Neural cell (in vitro differentiated cells): ENCODE measurements around the gene UBE2D4.

Experiments
- EP300 ChIP-seq: fragments of 450-650 bp; conservative IDR thresholded peaks from 2 replicates; pipeline ENCODE4 v1.6.1; 2014; ENCODE audit warnings: antibody characterized with exemption, mild to moderate bottlenecking, moderate library complexity; ENCODE audit not compliant: poor library complexity, severe bottlenecking
- EZH2 ChIP-seq: fragments of 200-600, 300-800 bp; shearing (Covaris generic), sonication (generic); IDR thresholded peaks from 2 replicates; pipeline ENCODE4 v1.6.1; 2014; ENCODE audit warnings: antibody characterized with exemption, low read length, borderline replicate concordance, mild to moderate bottlenecking; ENCODE audit not compliant: insufficient read depth, poor library complexity, severe bottlenecking
- POLR2AphosphoS5 ChIP-seq: IDR thresholded peaks from 2 replicates; pipeline ENCODE4 v1.6.1; 2012
- RAD21 ChIP-seq: fragments of 450-650 bp; conservative IDR thresholded peaks from 2 replicates; pipeline ENCODE4 v1.6.1; 2014; ENCODE audit warnings: antibody characterized with exemption, mild to moderate bottlenecking, moderate library complexity
- SMC3 ChIP-seq: fragments of 450-650 bp; conservative IDR thresholded peaks from 2 replicates; pipeline ENCODE4 v1.6.1; 2014; ENCODE audit warnings: antibody characterized with exemption, mild to moderate bottlenecking, moderate library complexity; ENCODE audit not compliant: poor library complexity
- TF ChIP-seq, protein P1 (sequence below): fragments of 450-650 bp; IDR thresholded peaks from 2 replicates; pipeline ENCODE4 v1.5.1; 2014; ENCODE audit warnings: antibody characterized with exemption, mild to moderate bottlenecking, moderate library complexity; ENCODE audit not compliant: poor library complexity, severe bottlenecking
- TF ChIP-seq, protein P2 (sequence below): IDR thresholded peaks from 2 replicates; pipeline ENCODE4 v1.6.1; 2012; ENCODE audit warnings: borderline replicate concordance

DNA sequence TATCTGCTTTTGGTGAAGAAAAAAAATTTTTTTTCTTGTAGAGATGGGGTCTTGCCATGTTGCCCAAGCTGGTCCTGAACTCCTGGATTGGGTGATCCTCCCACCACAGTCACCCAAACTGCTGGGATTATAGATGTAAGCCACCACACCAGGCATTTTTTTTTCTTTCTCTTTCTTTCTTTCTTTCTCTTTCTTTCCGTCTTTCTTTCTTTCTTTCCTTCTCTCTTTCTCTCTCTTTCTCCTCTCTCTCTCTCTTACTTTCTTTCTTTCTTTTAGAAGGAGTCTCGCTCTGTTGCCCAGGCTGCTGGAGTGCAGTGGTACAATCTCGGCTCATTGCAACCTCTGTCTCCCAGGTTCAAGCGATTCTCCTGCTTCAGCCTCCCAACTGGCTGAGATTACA, 3.5 kb upstream of the UBE2D4 start:
- TF ChIP-seq EZH2, result no peak
- TF ChIP-seq, protein P1, sequence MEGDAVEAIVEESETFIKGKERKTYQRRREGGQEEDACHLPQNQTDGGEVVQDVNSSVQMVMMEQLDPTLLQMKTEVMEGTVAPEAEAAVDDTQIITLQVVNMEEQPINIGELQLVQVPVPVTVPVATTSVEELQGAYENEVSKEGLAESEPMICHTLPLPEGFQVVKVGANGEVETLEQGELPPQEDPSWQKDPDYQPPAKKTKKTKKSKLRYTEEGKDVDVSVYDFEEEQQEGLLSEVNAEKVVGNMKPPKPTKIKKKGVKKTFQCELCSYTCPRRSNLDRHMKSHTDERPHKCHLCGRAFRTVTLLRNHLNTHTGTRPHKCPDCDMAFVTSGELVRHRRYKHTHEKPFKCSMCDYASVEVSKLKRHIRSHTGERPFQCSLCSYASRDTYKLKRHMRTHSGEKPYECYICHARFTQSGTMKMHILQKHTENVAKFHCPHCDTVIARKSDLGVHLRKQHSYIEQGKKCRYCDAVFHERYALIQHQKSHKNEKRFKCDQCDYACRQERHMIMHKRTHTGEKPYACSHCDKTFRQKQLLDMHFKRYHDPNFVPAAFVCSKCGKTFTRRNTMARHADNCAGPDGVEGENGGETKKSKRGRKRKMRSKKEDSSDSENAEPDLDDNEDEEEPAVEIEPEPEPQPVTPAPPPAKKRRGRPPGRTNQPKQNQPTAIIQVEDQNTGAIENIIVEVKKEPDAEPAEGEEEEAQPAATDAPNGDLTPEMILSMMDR, result no peak
- TF ChIP-seq SMC3, result no peak
- TF ChIP-seq EP300, result no peak
- no peak for TF ChIP-seq POLR2AphosphoS5
- no peak for TF ChIP-seq RAD21
- TF ChIP-seq, protein P2, sequence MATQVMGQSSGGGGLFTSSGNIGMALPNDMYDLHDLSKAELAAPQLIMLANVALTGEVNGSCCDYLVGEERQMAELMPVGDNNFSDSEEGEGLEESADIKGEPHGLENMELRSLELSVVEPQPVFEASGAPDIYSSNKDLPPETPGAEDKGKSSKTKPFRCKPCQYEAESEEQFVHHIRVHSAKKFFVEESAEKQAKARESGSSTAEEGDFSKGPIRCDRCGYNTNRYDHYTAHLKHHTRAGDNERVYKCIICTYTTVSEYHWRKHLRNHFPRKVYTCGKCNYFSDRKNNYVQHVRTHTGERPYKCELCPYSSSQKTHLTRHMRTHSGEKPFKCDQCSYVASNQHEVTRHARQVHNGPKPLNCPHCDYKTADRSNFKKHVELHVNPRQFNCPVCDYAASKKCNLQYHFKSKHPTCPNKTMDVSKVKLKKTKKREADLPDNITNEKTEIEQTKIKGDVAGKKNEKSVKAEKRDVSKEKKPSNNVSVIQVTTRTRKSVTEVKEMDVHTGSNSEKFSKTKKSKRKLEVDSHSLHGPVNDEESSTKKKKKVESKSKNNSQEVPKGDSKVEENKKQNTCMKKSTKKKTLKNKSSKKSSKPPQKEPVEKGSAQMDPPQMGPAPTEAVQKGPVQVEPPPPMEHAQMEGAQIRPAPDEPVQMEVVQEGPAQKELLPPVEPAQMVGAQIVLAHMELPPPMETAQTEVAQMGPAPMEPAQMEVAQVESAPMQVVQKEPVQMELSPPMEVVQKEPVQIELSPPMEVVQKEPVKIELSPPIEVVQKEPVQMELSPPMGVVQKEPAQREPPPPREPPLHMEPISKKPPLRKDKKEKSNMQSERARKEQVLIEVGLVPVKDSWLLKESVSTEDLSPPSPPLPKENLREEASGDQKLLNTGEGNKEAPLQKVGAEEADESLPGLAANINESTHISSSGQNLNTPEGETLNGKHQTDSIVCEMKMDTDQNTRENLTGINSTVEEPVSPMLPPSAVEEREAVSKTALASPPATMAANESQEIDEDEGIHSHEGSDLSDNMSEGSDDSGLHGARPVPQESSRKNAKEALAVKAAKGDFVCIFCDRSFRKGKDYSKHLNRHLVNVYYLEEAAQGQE, result no peak
